Prostate gland (tissue), 2 donors: Measurements from ENCODE around the gene R3HCC1L. TPM values are rescaled to one million over a fixed set of nuclear protein-coding genes. Genes with fewer than 3 reads are reported as not detected.
"Not testable (repeated sequence)": the region's sequence is repeated elsewhere in the genome, so short reads cannot be mapped to it uniquely, and the experiment has no call there.

Experiments used
- DNase-seq: peaks from one replicate; pipeline ENCODE4 v3.0.0-alpha.2; 2019; ENCODE audit warnings: low spot score
- H3K27ac ChIP-seq, 2 donors: fragments of 200-600 bp; sonication (generic); 2 replicates each; pipeline ENCODE4 v1.5.1; 2017 to 2019
- H3K27me3 ChIP-seq: fragments of 200-600 bp; sonication (generic); replicated peaks from 2 replicates; pipeline ENCODE4 v1.5.1; 2019; ENCODE audit not compliant: insufficient read depth
- H3K36me3 ChIP-seq, 2 donors: fragments of 200-600 bp; sonication (generic); 1 replicate in 1 of 2; 2 replicates in 1 of 2; pipeline versions ENCODE4 v1.5.1 to v1.8.1; 2017 to 2019
- H3K4me1 ChIP-seq: fragments of 200-600 bp; sonication (generic); replicated peaks from 2 replicates; pipeline ENCODE4 v1.5.1; 2019
- H3K4me3 ChIP-seq, 2 donors: fragments of 200-600 bp; sonication (generic); 2 replicates each; pipeline ENCODE4 v1.5.1; 2017 to 2019
- H3K9me3 ChIP-seq: fragments of 200-600 bp; sonication (generic); 2 replicates; pipeline ENCODE4 v1.5.1; 2017
- CTCF ChIP-seq, 4 experiments: fragments of 200-600 bp in 2 of 4; fragments of 450-650 bp in 2 of 4; sonication (generic) in 2 of 4; IDR thresholded peaks; 1 replicate in 3 of 4; 2 replicates in 1 of 4; pipeline ENCODE4 v1.5.1; 2016 to 2019; ENCODE audit warnings: antibody characterized with exemption in 4 of 4, mild to moderate bottlenecking in 2 of 4, moderate library complexity in 2 of 4
- POLR2A ChIP-seq: fragments of 450-650 bp; IDR thresholded peaks from one replicate; pipeline ENCODE4 v1.6.1; 2016; ENCODE audit warnings: antibody characterized with exemption, mild to moderate bottlenecking
- POLR2AphosphoS5 ChIP-seq: sonication (generic); formaldehyde crosslinking; IDR thresholded peaks from one replicate; pipeline ENCODE4 v1.6.1; 2017; ENCODE audit warnings: antibody characterized with exemption
- whole genome bisulfite sequencing: methylation state at CpG from one replicate; pipeline ENCODE4 v1.1.5; 2018; 5-methylcytosine and 5-hydroxymethylcytosine counted together
- intact Hi-C: fragments of 100-400 bp; cut with DNase I; formaldehyde crosslinking; loops from one replicate; pipeline ENCODE4 v1.14.2; 2022
- total RNA-seq, 2 donors: library from RNA; depleted of rRNA; stranded (reverse); fragments of >200 nt; gene quantifications; one replicate each; pipeline ENCODE4 v1.1.0, GENCODE V29; 2016

The R3HCC1L gene
- total RNA-seq, 2 donors from 2014 or later: 14.2 to 26.0 TPM

GRCh38 chr10:98144985-98145384, 10.5 kb downstream of the R3HCC1L start:
- peaks cover 10% of the 10 kb centered on the region for H3K4me1 ChIP-seq
- no peaks in the 10 kb centered on the region for H3K9me3 ChIP-seq
- DNase-seq: no peak
- no peak overlapping the region for H3K27ac ChIP-seq
- intact Hi-C loops: no loop called here
- no peak overlapping the region for H3K4me3 ChIP-seq
- H3K36me3 ChIP-seq: no peaks in the 10 kb centered on the region
- H3K27me3 ChIP-seq: no peaks in the 10 kb centered on the region
- WGBS: 93% methylated on average over 2 of the region's 2 CpGs
- TF ChIP-seq POLR2A (no peak), POLR2AphosphoS5 (no peak), CTCF (IDR thresholded peaks at IDR 0.05) (no peak)

- intact Hi-C loops: no loop called here
- Histone ChIP-seq H3K4me1 (no peaks in the 10 kb centered on the region), H3K36me3 (no peaks in the 10 kb centered on the region), H3K4me3 (no peak overlapping the region), H3K27me3 (no peaks in the 10 kb centered on the region), H3K9me3 (no peaks in the 10 kb centered on the region), H3K27ac (no peak overlapping the region)
- no peak for DNase-seq
- WGBS: 97% methylated on average over 1 of the region's 1 CpG
- TF ChIP-seq CTCF (IDR thresholded peaks at IDR 0.05) (no peak), POLR2A (no peak)
Measured at GRCh38 chr10:98149858-98150257, 15.4 kb downstream of the R3HCC1L start.

- TF ChIP-seq POLR2A (no peak), POLR2AphosphoS5 (no peak), CTCF (IDR thresholded peaks at IDR 0.05) (no peak)
- 93% methylated on average over 5 of the region's 5 CpGs for WGBS
- H3K4me3 ChIP-seq: no peak overlapping the region
Measured at GRCh38 chr10:98150544-98150943, 16.1 kb downstream of the R3HCC1L start.

GRCh38 chr10:98152778-98153177, 18.3 kb downstream of the R3HCC1L start:
- H3K9me3 ChIP-seq, H3K4me3 ChIP-seq, H3K4me1 ChIP-seq, H3K36me3 ChIP-seq, intact Hi-C loops, DNase-seq, H3K27ac ChIP-seq, H3K27me3 ChIP-seq: not testable (repeated sequence)
- WGBS: 83% methylated on average over 30 of the region's 30 CpGs

More at GRCh38 chr10:98150544-98150943, 16.1 kb downstream of the R3HCC1L start:
- no peaks in the 10 kb centered on the region for H3K36me3 ChIP-seq
- intact Hi-C loops: no loop called here
- H3K27me3 ChIP-seq: no peaks in the 10 kb centered on the region
- DNase-seq: no peak
- H3K27ac ChIP-seq: no peak overlapping the region
- no peaks in the 10 kb centered on the region for H3K4me1 ChIP-seq
- H3K9me3 ChIP-seq: no peaks in the 10 kb centered on the region

- DNase-seq, H3K4me1 ChIP-seq, H3K36me3 ChIP-seq, intact Hi-C loops, H3K27me3 ChIP-seq, H3K4me3 ChIP-seq, H3K27ac ChIP-seq, H3K9me3 ChIP-seq: not testable (repeated sequence)
- WGBS: 51% methylated on average over 8 of the region's 8 CpGs
Measured at GRCh38 chr10:98153213-98153958, 18.9 kb downstream of the R3HCC1L start.

- WGBS: 63% methylated on average over 3 of the region's 3 CpGs
- H3K4me3 ChIP-seq: no peak overlapping the region
- no peaks in the 10 kb centered on the region for H3K9me3 ChIP-seq
- no peak for DNase-seq
- intact Hi-C loops: no loop called here
- no peaks in the 10 kb centered on the region for H3K4me1 ChIP-seq
- no peak overlapping the region for H3K27ac ChIP-seq
- H3K27me3 ChIP-seq: no peaks in the 10 kb centered on the region
- H3K36me3 ChIP-seq: no peaks in the 10 kb centered on the region
- TF ChIP-seq CTCF (IDR thresholded peaks at IDR 0.05): no peak
- TF ChIP-seq POLR2A: no peak
- no peak for TF ChIP-seq POLR2AphosphoS5
Measured at GRCh38 chr10:98154076-98154475, 19.6 kb downstream of the R3HCC1L start.
